Stimulated activated CD4-positive, alpha-beta T cell treated with anti-CD3 and anti-CD28 coated beads, Interleukin-2, amount 100 ng/mL, for 48 hours (primary cell): Measurements from ENCODE around the gene GNG12.
"Not testable (repeated sequence)": the region's sequence is repeated elsewhere in the genome, so short reads cannot be mapped to it uniquely, and the experiment has no call there.

Experiments
- DNase-seq, 2 donors: peaks; one replicate each; pipeline ENCODE4 v3.0.0-alpha.2; 2020

Gene GNG12

GRCh38 chr1:67749844-67750690 is 83.2 kb downstream of the GNG12 start:
- DNase-seq = no peak

DNA sequence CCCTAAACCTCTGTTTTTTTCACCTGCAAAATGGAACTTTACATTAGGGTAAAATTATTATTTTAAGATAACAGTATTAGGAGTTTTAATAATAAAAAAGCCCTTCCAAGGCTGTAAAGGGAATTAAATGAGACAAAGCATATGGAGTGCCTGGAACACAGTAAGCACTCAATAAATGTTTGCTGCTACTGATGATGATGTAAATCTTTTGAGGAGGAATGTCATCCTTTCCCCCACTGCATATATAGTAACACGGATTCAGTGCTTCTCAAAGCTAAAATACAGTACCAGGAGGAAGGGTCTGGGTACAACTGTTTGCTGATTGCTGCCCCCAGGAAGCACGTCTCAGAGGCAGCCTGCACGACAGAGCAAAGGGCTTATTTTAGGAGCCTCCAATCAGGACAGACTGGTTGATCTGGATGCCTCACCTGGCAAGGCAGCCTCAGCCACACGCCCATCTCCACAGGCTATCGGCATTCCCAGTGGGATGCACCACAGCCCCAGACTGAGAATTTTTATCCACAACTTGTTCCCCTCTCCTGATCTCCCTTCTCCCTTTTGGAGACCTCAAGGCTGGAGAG is 83.9 kb downstream of the GNG12 start:
- no peak for DNase-seq

- DNase-seq = no peak
Measured at GRCh38 chr1:67748630-67749029, 84.6 kb downstream of the GNG12 start.

- no peak for DNase-seq
Measured at GRCh38 chr1:67747671-67748546, 85.4 kb downstream of the GNG12 start.

- no peak for DNase-seq
Measured at GRCh38 chr1:67745875-67746698, 87.2 kb downstream of the GNG12 start.

- no peak for DNase-seq
Measured at GRCh38 chr1:67743072-67743725, 90.1 kb downstream of the GNG12 start.

DNA sequence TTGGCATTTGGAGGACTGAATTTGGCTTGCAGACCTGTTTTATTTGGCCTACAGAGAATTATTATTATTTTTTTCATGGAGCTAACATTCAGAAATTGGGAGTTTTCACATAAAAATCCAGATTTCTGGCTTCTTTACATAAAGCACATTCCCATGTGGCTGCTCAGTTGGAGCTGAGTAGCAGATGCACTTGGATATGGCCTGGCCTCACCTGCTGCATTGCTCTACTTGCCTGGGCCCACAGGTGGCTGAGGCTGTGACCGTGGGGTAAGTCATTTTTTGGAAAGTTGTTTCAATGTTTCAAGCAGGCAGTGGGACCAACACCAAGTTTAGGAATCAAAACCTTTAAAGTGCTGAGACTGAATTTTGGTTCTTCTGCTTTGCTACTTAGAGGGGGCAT is 91.5 kb downstream of the GNG12 start:
- DNase-seq = no peak

- DNase-seq = no peak
Measured at GRCh38 chr1:67741121-67741520, 92.1 kb downstream of the GNG12 start.

DNA sequence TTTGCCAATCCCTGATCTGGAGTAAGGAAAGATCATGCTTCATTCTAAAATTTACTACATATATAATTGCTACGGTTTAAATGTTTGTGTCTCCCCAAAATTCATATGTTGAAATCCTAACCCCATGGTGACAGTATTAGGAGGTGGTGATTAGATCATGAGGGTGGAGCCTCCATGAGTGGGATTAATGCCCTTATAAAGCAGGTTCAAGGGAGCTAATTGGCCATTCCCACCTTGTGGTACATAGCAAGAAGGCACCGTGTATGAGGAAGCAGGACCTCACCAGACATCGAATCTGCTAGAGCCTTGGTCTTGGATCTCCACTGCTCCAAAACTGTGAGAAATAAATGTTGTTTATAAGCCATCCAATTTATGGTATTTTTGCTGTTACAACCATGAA is 92.7 kb downstream of the GNG12 start:
- DNase-seq = no peak

DNA sequence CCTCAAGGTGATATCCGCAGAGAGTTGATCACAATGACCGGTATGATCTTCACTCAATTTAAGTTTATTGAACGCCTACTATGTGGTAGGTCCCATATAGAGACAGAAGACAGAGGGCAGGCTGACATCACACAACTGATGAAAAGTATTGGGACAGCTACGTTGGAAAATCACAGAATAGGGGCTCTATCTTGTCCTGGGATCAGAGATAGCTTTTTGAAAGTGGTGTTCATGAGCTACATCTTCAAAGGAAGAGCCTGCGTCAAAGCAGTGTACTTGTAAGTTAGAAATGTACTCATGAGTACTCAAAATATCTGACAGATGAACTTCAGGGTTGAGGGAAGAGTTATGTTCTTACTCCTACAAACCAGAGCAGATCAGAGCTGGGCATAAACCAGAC is 93.9 kb downstream of the GNG12 start:
- no peak for DNase-seq

DNA sequence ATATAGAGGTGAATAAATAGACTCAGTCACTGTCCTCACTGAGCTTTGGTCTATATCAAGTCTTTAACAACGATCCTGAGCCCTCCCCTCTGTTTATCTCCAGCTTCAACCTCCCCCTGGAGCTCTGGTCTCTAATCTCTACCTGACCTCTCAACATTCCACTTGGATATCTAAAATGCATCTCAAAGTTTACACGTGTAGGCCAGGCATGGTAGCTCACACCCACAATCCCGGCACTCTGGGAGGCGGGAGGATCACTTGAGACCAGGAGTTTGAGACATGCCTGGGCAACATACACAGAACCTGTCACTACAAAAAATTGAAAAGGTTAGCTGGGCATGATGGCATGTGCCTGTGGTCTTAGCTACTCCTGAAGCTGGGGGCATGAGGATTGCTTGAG is 94.9 kb downstream of the GNG12 start:
- no peak for DNase-seq

- no peak for DNase-seq
Measured at GRCh38 chr1:67737875-67738274, 95.4 kb downstream of the GNG12 start.

DNA sequence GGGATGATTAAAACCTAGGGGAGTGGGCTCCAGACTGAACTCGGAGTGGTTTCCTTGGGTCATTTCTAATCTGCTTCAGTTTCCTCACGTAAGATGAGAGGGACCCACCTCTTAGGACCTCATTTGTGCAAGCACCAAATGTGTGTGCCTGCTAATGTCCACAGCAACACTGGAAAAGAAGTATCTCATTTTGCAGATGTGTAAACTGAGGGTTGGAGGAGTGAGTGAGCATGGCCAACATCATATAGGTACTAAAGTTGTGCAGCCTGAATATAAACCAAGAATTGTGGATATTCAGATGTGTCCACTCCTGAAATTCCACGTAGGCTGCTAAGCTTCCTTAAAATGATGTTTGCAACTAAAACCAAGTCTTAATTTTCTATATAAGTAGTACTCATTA is 96.5 kb downstream of the GNG12 start:
- no peak for DNase-seq

- peak; percentile 14 to 21 for DNase-seq
Measured at GRCh38 chr1:67735806-67736627, 97.2 kb downstream of the GNG12 start.

- no peak for DNase-seq
Measured at GRCh38 chr1:67735206-67735605, 98.1 kb downstream of the GNG12 start.

DNA sequence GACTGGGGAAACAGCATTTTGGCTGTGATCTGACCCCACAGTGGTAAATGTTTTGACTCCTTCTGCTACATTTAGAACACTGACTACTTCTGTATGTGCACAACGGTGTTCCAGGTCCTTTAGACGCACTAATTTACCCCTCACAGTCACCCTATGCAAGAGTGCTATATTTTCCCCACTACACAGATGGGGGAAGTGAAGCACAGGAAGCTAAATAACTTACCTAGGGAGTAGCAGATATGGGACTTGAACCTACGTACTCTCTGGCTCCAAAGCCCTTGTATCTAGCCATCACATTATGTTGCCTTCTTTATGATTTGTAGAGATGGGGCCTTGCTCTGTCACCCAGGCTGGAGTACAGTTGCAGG is 99.0 kb downstream of the GNG12 start:
- no peak for DNase-seq

DNA sequence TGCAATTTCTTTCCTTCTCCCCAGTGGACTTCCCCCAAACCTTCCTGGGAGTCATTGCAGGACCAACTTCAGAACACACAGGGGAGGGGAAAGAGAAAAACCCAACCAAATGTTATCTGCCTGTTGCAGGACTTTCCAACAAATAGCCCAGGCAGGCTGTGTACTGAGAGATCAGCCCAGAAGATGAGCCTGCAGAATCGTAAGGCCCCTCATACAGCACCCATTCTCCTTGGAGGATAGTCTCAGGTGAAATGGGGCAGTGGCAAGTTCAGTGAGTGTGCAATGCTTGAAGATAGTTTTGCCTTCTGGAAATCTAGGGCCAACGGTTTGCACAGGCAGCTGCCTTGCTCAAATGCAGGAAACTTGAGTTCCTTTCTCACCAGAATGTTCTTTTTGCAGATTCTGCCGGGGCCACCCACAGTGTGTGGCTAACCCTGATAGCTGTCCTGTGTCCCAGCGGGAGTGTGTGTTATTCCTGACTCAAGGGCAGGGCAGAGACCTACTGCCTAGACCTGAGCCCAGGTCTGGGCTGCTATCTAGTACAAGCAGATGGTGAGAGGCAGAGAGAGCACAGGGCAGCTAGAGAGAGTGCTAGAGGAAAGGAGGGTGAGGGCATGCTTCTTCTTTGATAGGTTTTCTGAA is 99.5 kb downstream of the GNG12 start:
- no peak for DNase-seq

DNA sequence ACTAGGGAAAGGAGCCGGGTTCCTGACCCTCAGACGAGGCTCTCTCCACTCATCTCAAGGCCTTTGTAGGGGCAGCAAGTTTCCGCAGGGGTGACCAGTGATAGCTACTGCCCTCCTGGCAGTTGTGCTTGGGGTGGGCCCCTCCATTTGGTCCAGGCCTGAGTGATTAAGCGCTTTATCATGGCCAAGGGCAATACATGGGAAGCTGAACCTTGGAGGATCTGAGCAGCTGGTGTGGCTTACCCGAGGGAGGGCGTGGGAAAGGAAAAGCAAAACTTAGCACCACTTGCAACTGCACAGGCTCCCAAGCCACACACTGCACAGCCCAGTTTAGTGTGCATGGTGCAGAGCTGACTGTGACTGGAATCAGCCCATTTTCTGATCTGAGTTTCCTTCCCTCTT is 100.5 kb downstream of the GNG12 start:
- no peak for DNase-seq

DNA sequence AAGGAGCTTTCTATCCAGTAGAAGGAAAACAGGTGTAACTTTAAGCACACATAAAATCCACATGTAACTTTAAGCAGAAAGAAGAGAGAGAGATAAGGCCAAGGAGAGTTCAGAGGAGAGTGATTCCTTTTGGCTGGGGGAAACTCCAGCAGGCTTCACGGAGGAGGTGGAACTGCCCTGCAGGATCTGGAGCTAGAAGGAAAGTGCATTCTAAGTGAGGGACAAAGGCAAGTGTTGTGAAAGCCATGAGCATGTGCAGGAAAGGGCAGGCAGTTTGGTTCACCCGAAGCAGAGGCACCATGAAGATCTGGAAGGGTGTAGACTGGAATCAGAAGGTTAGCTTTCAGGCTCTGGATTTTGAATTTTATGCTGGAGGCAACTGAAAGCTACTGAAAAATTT is 101.9 kb downstream of the GNG12 start:
- DNase-seq = no peak

- not testable (repeated sequence) for DNase-seq
Measured at GRCh38 chr1:67730312-67730711, 103.0 kb downstream of the GNG12 start.

DNA sequence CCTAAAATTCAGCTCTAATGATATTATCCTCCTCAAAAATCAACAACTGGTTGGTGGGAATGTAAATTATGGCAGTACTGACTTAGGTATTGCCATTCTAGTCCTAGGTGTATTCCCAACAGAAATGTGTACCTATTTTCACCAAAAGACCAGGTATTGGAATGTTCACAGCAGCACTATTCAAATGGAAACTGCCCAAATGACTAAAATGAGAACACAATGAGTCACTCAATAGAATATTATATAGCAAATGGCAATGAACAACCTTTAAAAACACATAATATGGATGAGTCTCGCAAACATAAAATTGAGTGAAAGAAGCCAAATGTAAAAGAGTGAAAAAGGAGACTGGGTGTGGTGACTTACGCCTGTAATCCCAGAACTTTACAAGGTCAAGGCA is 103.4 kb downstream of the GNG12 start:
- no peak for DNase-seq
